Measurements from ENCODE around the gene ENOX1.

DNA sequence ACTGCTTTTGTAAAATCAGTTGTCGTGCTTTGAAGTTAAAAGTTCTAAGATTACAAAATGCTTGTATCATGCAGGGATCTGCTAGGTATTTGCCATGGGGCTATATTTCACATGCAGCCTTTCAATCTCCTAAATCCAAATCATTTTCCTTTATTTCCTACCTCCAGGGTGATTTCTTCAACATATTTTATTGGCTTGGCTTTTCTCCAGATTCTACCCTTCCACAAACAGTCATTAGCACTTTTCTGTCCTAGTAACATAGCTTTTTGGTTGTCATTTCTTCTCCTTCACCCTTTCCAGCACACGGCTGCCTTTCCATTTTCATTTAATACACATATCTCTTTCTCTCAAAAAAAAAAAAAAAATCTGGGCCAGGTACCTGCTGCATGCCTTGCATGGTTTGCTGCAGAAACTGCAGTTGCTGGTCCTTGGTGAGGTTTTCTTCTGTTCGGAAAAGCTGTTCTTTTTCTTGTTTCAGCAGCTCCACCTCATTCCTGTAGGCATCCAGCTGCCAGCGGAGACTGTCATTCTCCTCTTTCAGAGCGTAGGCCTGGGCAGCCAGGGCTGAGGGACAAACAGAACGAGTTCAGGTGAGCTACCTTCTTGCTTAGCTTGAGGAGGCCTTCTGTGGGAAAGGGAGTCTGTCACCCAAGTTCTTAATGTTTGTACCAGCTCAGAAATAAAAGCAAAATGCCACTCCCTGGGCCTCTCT lies 488.6 kb downstream of the ENOX1 start:
- TF ChIP-seq, protein P1, sequence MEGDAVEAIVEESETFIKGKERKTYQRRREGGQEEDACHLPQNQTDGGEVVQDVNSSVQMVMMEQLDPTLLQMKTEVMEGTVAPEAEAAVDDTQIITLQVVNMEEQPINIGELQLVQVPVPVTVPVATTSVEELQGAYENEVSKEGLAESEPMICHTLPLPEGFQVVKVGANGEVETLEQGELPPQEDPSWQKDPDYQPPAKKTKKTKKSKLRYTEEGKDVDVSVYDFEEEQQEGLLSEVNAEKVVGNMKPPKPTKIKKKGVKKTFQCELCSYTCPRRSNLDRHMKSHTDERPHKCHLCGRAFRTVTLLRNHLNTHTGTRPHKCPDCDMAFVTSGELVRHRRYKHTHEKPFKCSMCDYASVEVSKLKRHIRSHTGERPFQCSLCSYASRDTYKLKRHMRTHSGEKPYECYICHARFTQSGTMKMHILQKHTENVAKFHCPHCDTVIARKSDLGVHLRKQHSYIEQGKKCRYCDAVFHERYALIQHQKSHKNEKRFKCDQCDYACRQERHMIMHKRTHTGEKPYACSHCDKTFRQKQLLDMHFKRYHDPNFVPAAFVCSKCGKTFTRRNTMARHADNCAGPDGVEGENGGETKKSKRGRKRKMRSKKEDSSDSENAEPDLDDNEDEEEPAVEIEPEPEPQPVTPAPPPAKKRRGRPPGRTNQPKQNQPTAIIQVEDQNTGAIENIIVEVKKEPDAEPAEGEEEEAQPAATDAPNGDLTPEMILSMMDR (tag by site-specific recombination; IDR thresholded peaks at IDR 0.05) = no peak
- TF ChIP-seq REPIN1 (tag by site-specific recombination; IDR thresholded peaks at IDR 0.05; ENCODE audit: low read depth) (no peak), KLF16 (tag by site-specific recombination; IDR thresholded peaks at IDR 0.05) (no peak), SP2 (tag by site-specific recombination; IDR thresholded peaks at IDR 0.05) (no peak), KLF10 (tag by site-specific recombination; IDR thresholded peaks at IDR 0.05) (no peak), ZNF433 (tag by site-specific recombination; IDR thresholded peaks at IDR 0.05; ENCODE audit: low read depth) (no peak)
- TF ChIP-seq, protein P2, sequence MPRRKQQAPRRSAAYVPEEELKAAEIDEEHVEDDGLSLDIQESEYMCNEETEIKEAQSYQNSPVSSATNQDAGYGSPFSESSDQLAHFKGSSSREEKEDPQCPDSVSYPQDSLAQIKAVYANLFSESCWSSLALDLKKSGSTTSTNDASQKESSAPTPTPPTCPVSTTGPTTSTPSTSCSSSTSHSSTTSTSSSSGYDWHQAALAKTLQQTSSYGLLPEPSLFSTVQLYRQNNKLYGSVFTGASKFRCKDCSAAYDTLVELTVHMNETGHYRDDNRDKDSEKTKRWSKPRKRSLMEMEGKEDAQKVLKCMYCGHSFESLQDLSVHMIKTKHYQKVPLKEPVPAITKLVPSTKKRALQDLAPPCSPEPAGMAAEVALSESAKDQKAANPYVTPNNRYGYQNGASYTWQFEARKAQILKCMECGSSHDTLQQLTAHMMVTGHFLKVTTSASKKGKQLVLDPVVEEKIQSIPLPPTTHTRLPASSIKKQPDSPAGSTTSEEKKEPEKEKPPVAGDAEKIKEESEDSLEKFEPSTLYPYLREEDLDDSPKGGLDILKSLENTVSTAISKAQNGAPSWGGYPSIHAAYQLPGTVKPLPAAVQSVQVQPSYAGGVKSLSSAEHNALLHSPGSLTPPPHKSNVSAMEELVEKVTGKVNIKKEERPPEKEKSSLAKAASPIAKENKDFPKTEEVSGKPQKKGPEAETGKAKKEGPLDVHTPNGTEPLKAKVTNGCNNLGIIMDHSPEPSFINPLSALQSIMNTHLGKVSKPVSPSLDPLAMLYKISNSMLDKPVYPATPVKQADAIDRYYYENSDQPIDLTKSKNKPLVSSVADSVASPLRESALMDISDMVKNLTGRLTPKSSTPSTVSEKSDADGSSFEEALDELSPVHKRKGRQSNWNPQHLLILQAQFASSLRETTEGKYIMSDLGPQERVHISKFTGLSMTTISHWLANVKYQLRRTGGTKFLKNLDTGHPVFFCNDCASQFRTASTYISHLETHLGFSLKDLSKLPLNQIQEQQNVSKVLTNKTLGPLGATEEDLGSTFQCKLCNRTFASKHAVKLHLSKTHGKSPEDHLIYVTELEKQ (tag by site-specific recombination; IDR thresholded peaks at IDR 0.05; ENCODE audit: borderline replicate concordance) = no peak
- TF ChIP-seq, protein P3, sequence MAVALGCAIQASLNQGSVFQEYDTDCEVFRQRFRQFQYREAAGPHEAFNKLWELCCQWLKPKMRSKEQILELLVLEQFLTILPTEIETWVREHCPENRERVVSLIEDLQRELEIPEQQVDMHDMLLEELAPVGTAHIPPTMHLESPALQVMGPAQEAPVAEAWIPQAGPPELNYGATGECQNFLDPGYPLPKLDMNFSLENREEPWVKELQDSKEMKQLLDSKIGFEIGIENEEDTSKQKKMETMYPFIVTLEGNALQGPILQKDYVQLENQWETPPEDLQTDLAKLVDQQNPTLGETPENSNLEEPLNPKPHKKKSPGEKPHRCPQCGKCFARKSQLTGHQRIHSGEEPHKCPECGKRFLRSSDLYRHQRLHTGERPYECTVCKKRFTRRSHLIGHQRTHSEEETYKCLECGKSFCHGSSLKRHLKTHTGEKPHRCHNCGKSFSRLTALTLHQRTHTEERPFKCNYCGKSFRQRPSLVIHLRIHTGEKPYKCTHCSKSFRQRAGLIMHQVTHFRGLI (tag by site-specific recombination; IDR thresholded peaks at IDR 0.05) = no peak

Measured in HEK293 (cell line).